ENCODE results near the gene HSD17B12. TPM values are rescaled to one million over a fixed set of nuclear protein-coding genes. Genes with fewer than 3 reads are reported as not detected.

The HSD17B12 gene
- polyA plus RNA-seq, 2 of the 4 experiments (the other 2 are of a cell fraction), result 102 to 103 TPM

GRCh38 chr11:43697679-43698078 is 17.1 kb downstream of the HSD17B12 start:
- FAIRE-seq (no peak), ATAC-seq (no peak), DNase-seq (ENCODE audit: low read depth in 1 of 2, low spot score in 1 of 2) (no peak)
- no peak overlapping the region for H3K27ac ChIP-seq
- POLR2A ChIA-PET, result interaction anchor here (1.2 kb wide), 1 partner anchor 17 kb away, joined by 3 read pairs; the partner anchor contains the start of gene HSD17B12
- TF ChIP-seq HMGXB4 (CRISPR knock-in tag; IDR thresholded peaks at IDR 0.05; ENCODE audit: borderline replicate concordance), result no peak
- TF ChIP-seq HOXA7 (CRISPR knock-in tag; IDR thresholded peaks at IDR 0.05), result no peak
- TF ChIP-seq KDM5A (IDR thresholded peaks at IDR 0.05), result no peak
- no peak for TF ChIP-seq MYC (IDR thresholded peaks at IDR 0.05; ENCODE audit: borderline replicate concordance, low read length)
- TF ChIP-seq CEBPB (IDR thresholded peaks at IDR 0.05), result no peak
- no peak for TF ChIP-seq RFX5 (IDR thresholded peaks at IDR 0.05)
- TF ChIP-seq SREBF2 (IDR thresholded peaks at IDR 0.05), result no peak
- TF ChIP-seq USF2 (IDR thresholded peaks at IDR 0.05), result no peak
- TF ChIP-seq KDM1A (IDR thresholded peaks at IDR 0.05; ENCODE audit: low read depth), result no peak
- TF ChIP-seq RNF2 (IDR thresholded peaks at IDR 0.05; ENCODE audit: borderline replicate concordance, low read depth), result no peak
- no peak for TF ChIP-seq PBX3 (IDR thresholded peaks at IDR 0.05)
- no peak for TF ChIP-seq HEYL (CRISPR knock-in tag; IDR thresholded peaks at IDR 0.05)
- no peak for TF ChIP-seq FOSB (CRISPR knock-in tag; IDR thresholded peaks at IDR 0.05)
- no peak for TF ChIP-seq ZFP36 (IDR thresholded peaks at IDR 0.05; ENCODE audit: borderline replicate concordance, partially characterized antibody)
- no peak overlapping the region for H3K4me2 ChIP-seq
- peaks cover 20% of the 10 kb centered on the region; the same call in 2 of the 3 replicates for H3K9me3 ChIP-seq
- H3K4me3 ChIP-seq, result no peak overlapping the region
- WGBS (ENCODE audit: missing lambda C conversion rate), result 95% methylated on average over 1 of the region's 1 CpG
- H3K4me1 ChIP-seq, result no peaks in the 10 kb centered on the region
- CTCF ChIA-PET, result interaction anchor here (0.9 to 1.8 kb wide), 2 partner anchors 10 to 33 kb away, joined by 3 to 4 read pairs; no protein-coding TSS in a partner anchor

- FAIRE-seq (no peak), ATAC-seq (no peak), DNase-seq (ENCODE audit: low read depth in 1 of 2, low spot score in 1 of 2) (no peak)
- CTCF ChIA-PET, result no interaction called here
- 97% methylated on average over 1 of the region's 1 CpG for WGBS (ENCODE audit: missing lambda C conversion rate)
- Histone ChIP-seq H3K27ac (no peak overlapping the region), H3K4me2 (no peak overlapping the region), H3K9me3 (peaks cover 21% of the 10 kb centered on the region; the same call in 2 of the 3 replicates), H3K4me3 (no peak overlapping the region), H3K4me1 (no peaks in the 10 kb centered on the region)
- POLR2A ChIA-PET, result no interaction called here
- TF ChIP-seq POLR2AphosphoS2 (conservative IDR thresholded peaks at IDR 0.05; ENCODE audit: low read length) (no peak), HOXA7 (CRISPR knock-in tag; IDR thresholded peaks at IDR 0.05) (no peak), FOSB (CRISPR knock-in tag; IDR thresholded peaks at IDR 0.05) (no peak), TP53 (CRISPR knock-in tag; IDR thresholded peaks at IDR 0.05) (no peak), USF2 (IDR thresholded peaks at IDR 0.05) (no peak), MAZ (IDR thresholded peaks at IDR 0.05; ENCODE audit: borderline replicate concordance, low read depth, low read length) (no peak), CHD2 (IDR thresholded peaks at IDR 0.05; ENCODE audit: low read length, partially characterized antibody) (no peak), BHLHE40 (IDR thresholded peaks at IDR 0.05; ENCODE audit: low read depth, low read length) (no peak), ELK1 (IDR thresholded peaks at IDR 0.05; ENCODE audit: low read depth, low read length) (no peak), POLR2A (IDR thresholded peaks at IDR 0.05; ENCODE audit: low read length) (no peak), ZSCAN20 (CRISPR knock-in tag; IDR thresholded peaks at IDR 0.05) (no peak), JUNB (IDR thresholded peaks at IDR 0.05) (no peak), NFE2L2 (conservative IDR thresholded peaks at IDR 0.05; ENCODE audit: low read length) (no peak), HEYL (CRISPR knock-in tag; IDR thresholded peaks at IDR 0.05) (no peak), ESRRA (IDR thresholded peaks at IDR 0.05; ENCODE audit: borderline replicate concordance, low read length) (no peak)
Observed at GRCh38 chr11:43699870-43700269, 19.3 kb downstream of the HSD17B12 start.

All from A549 (cell line).